D721Med (cell line): ENCODE measurements around the gene RAB5IF.
"Not testable (repeated sequence)": the region's sequence is repeated elsewhere in the genome, so short reads cannot be mapped to it uniquely, and the experiment has no call there.

Experiments
- DNase-seq: peaks from one replicate; pipeline ENCODE4 v3.0.0; 2011; ENCODE audit warnings: low spot score; ENCODE audit not compliant: insufficient read length
- FAIRE-seq: peaks from 2 replicates; lab custom pipeline; 2011; peaks lifted over from hg19 to GRCh38; lab: Jason Lieb, UNC
- CTCF ChIP-seq: IDR thresholded peaks from 2 replicates; pipeline ENCODE4 v1.5.1; 2012; ENCODE audit warnings: mild to moderate bottlenecking, control low read depth; ENCODE audit not compliant: insufficient read depth; ENCODE audit errors: missing control alignments

The RAB5IF gene

GRCh38 chr20:36604952-36605398 lies 604 bp upstream of the RAB5IF start:
- DNase-seq (no peak), FAIRE-seq (no peak)
- TF ChIP-seq CTCF = no peak

- DNase-seq (no peak), FAIRE-seq (no peak)
- no peak for TF ChIP-seq CTCF
Measured at GRCh38 chr20:36606158-36607066, 833 bp downstream of the RAB5IF start.

- TF ChIP-seq CTCF = no peak
Measured at GRCh38 chr20:36607586-36608387, 2.2 kb downstream of the RAB5IF start.

GRCh38 chr20:36608388-36608728 lies 2.8 kb downstream of the RAB5IF start:
- DNase-seq, FAIRE-seq: not testable (repeated sequence)

More at GRCh38 chr20:36607586-36608387, 2.2 kb downstream of the RAB5IF start:
- FAIRE-seq (no peak), DNase-seq (no peak)

- DNase-seq (no peak), FAIRE-seq (no peak)
- TF ChIP-seq CTCF = no peak
Measured at GRCh38 chr20:36611625-36612024, 6.0 kb downstream of the RAB5IF start.

GRCh38 chr20:36613974-36614373 lies 8.4 kb downstream of the RAB5IF start:
- FAIRE-seq = no peak
- no peak for TF ChIP-seq CTCF

GRCh38 chr20:36614781-36615557 lies 9.4 kb downstream of the RAB5IF start:
- FAIRE-seq (no peak), DNase-seq (no peak)
- no peak for TF ChIP-seq CTCF

More at GRCh38 chr20:36613974-36614373, 8.4 kb downstream of the RAB5IF start:
- no peak for DNase-seq
